OCI-LY3 (cell line): ENCODE results near the gene WWC1.

Source experiments
- CTCF ChIP-seq: fragments of 200-600, 300-600 bp; sonication (generic); IDR thresholded peaks from 2 replicates; pipeline ENCODE4 v1.5.1; 2014; ENCODE audit warnings: antibody characterized with exemption, low read length, low read depth
- EZH2phosphoT487 ChIP-seq: fragments of 200-600 bp; shearing (Covaris generic); IDR thresholded peaks from 2 replicates; pipeline ENCODE4 v1.6.1; 2018; ENCODE audit warnings: antibody characterized with exemption, mixed run types, low read depth

GRCh38 chr5:168409591-168410458 is 118.4 kb downstream of the WWC1 start:
- TF ChIP-seq CTCF (no peak), EZH2phosphoT487 (no peak)
